ENCODE measurements around the gene SOHLH1.

SOHLH1 gene

GRCh38 chr9:135693265-135693664, 6.0 kb downstream of the SOHLH1 start:
- no peak for TF ChIP-seq EZH2phosphoT487 (conservative IDR thresholded peaks at IDR 0.05; ENCODE audit: low read length)
- no peak for TF ChIP-seq CTCF (IDR thresholded peaks at IDR 0.05; ENCODE audit: insufficient read depth, low read length, poor library complexity, severe bottlenecking)
- H3K4me3 ChIP-seq (ENCODE audit: insufficient read depth, low read length, poor library complexity, severe bottlenecking), result no peak overlapping the region
- no peak overlapping the region for H3K27ac ChIP-seq (ENCODE audit: low read depth, low read length)
- no peak overlapping the region for H3K9ac ChIP-seq (ENCODE audit: low read length)
- H3K9me2 ChIP-seq (replicated peaks; ENCODE audit: insufficient read depth, low read length), result no peaks in the 10 kb centered on the region
- no peak overlapping the region for H3K4me2 ChIP-seq (ENCODE audit: low read depth, low read length, poor library complexity, severe bottlenecking)
- no peaks in the 10 kb centered on the region for H3F3A ChIP-seq (ENCODE audit: insufficient read depth)
- H3K36me3 ChIP-seq (ENCODE audit: low read length), result no peaks in the 10 kb centered on the region
- no peaks in the 10 kb centered on the region for H3K27me3 ChIP-seq (ENCODE audit: low read length)
- no peaks in the 10 kb centered on the region; the same call in 1 of the 2 replicates for H4K20me1 ChIP-seq (ENCODE audit: low read depth, low read length)
- no peak overlapping the region for H2AFZ ChIP-seq (ENCODE audit: low read depth, low read length, severe bottlenecking)
- no peaks in the 10 kb centered on the region for H3K79me2 ChIP-seq (ENCODE audit: insufficient read depth, low read length)
- no peaks in the 10 kb centered on the region for H3K9me3 ChIP-seq (ENCODE audit: insufficient read depth, low read length)

GRCh38 chr9:135692410-135692809, 6.9 kb downstream of the SOHLH1 start:
- no peaks in the 10 kb centered on the region for H3K9me2 ChIP-seq (replicated peaks; ENCODE audit: insufficient read depth, low read length)
- no peaks in the 10 kb centered on the region for H3K27me3 ChIP-seq (ENCODE audit: low read length)
- H3K4me3 ChIP-seq (ENCODE audit: insufficient read depth, low read length, poor library complexity, severe bottlenecking), result no peak overlapping the region
- no peaks in the 10 kb centered on the region for H3F3A ChIP-seq (ENCODE audit: insufficient read depth)
- no peaks in the 10 kb centered on the region for H3K79me2 ChIP-seq (ENCODE audit: insufficient read depth, low read length)
- no peaks in the 10 kb centered on the region; the same call in 1 of the 2 replicates for H4K20me1 ChIP-seq (ENCODE audit: low read depth, low read length)
- H2AFZ ChIP-seq (ENCODE audit: low read depth, low read length, severe bottlenecking), result no peak overlapping the region
- no peak overlapping the region for H3K4me2 ChIP-seq (ENCODE audit: low read depth, low read length, poor library complexity, severe bottlenecking)
- no peaks in the 10 kb centered on the region for H3K9me3 ChIP-seq (ENCODE audit: insufficient read depth, low read length)
- no peak overlapping the region for H3K27ac ChIP-seq (ENCODE audit: low read depth, low read length)
- H3K36me3 ChIP-seq (ENCODE audit: low read length), result no peaks in the 10 kb centered on the region
- no peak for TF ChIP-seq CTCF (IDR thresholded peaks at IDR 0.05; ENCODE audit: insufficient read depth, low read length, poor library complexity, severe bottlenecking)
- TF ChIP-seq EZH2phosphoT487 (conservative IDR thresholded peaks at IDR 0.05; ENCODE audit: low read length), result no peak
- no peak overlapping the region for H3K9ac ChIP-seq (ENCODE audit: low read length)

- no peak overlapping the region for H3K27ac ChIP-seq (ENCODE audit: low read depth, low read length)
- H3K36me3 ChIP-seq (ENCODE audit: low read length), result no peaks in the 10 kb centered on the region
- no peaks in the 10 kb centered on the region for H3K27me3 ChIP-seq (ENCODE audit: low read length)
- no peak overlapping the region for H2AFZ ChIP-seq (ENCODE audit: low read depth, low read length, severe bottlenecking)
- no peaks in the 10 kb centered on the region for H3K79me2 ChIP-seq (ENCODE audit: insufficient read depth, low read length)
- no peaks in the 10 kb centered on the region; the same call in 1 of the 2 replicates for H4K20me1 ChIP-seq (ENCODE audit: low read depth, low read length)
- H3K9me3 ChIP-seq (ENCODE audit: insufficient read depth, low read length), result no peaks in the 10 kb centered on the region
- H3F3A ChIP-seq (ENCODE audit: insufficient read depth), result no peaks in the 10 kb centered on the region
- no peak for TF ChIP-seq CTCF (IDR thresholded peaks at IDR 0.05; ENCODE audit: insufficient read depth, low read length, poor library complexity, severe bottlenecking)
- TF ChIP-seq EZH2phosphoT487 (conservative IDR thresholded peaks at IDR 0.05; ENCODE audit: low read length), result no peak
- H3K4me2 ChIP-seq (ENCODE audit: low read depth, low read length, poor library complexity, severe bottlenecking), result no peak overlapping the region
- no peak overlapping the region for H3K9ac ChIP-seq (ENCODE audit: low read length)
- no peaks in the 10 kb centered on the region for H3K9me2 ChIP-seq (replicated peaks; ENCODE audit: insufficient read depth, low read length)
- H3K4me3 ChIP-seq (ENCODE audit: insufficient read depth, low read length, poor library complexity, severe bottlenecking), result no peak overlapping the region
These were observed 8.3 kb downstream of the SOHLH1 start for GRCh38 chr9:135690836-135691570.
